ENCODE data around the gene KREMEN2. TPM values are rescaled to one million over a fixed set of nuclear protein-coding genes. Genes with fewer than 3 reads are reported as not detected.

Gene KREMEN2
- total RNA-seq, 1 experiment from 2014 or later: 7.5 TPM

DNA sequence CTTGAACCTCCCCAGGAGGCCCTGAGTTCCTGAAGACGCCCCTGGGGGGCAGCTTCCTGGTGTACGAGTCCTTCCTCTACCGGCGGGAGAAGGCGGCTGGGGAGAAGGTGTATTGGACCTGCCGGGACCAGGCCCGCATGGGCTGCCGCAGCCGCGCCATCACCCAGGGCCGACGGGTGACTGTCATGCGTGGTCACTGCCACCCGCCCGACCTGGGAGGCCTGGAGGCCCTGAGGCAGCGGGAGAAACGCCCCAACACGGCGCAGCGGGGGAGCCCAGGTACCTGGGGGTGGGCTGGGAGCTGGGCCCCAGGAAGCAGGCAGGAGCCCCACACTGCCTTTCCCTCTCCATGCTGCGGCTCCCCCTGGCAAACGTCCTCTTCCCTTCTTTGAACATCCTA lies 30.4 kb upstream of the KREMEN2 start:
- TF ChIP-seq EMX1 (CRISPR knock-in tag; IDR thresholded peaks at IDR 0.05): no peak
- TF ChIP-seq, protein P1, sequence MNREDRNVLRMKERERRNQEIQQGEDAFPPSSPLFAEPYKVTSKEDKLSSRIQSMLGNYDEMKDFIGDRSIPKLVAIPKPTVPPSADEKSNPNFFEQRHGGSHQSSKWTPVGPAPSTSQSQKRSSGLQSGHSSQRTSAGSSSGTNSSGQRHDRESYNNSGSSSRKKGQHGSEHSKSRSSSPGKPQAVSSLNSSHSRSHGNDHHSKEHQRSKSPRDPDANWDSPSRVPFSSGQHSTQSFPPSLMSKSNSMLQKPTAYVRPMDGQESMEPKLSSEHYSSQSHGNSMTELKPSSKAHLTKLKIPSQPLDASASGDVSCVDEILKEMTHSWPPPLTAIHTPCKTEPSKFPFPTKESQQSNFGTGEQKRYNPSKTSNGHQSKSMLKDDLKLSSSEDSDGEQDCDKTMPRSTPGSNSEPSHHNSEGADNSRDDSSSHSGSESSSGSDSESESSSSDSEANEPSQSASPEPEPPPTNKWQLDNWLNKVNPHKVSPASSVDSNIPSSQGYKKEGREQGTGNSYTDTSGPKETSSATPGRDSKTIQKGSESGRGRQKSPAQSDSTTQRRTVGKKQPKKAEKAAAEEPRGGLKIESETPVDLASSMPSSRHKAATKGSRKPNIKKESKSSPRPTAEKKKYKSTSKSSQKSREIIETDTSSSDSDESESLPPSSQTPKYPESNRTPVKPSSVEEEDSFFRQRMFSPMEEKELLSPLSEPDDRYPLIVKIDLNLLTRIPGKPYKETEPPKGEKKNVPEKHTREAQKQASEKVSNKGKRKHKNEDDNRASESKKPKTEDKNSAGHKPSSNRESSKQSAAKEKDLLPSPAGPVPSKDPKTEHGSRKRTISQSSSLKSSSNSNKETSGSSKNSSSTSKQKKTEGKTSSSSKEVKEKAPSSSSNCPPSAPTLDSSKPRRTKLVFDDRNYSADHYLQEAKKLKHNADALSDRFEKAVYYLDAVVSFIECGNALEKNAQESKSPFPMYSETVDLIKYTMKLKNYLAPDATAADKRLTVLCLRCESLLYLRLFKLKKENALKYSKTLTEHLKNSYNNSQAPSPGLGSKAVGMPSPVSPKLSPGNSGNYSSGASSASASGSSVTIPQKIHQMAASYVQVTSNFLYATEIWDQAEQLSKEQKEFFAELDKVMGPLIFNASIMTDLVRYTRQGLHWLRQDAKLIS (CRISPR knock-in tag; IDR thresholded peaks at IDR 0.05; ENCODE audit: borderline replicate concordance): no peak
- TF ChIP-seq FOXJ3 (CRISPR knock-in tag; IDR thresholded peaks at IDR 0.05; ENCODE audit: borderline replicate concordance): no peak
- no peak for TF ChIP-seq PRRX2 (CRISPR knock-in tag; IDR thresholded peaks at IDR 0.05)
- no peak for TF ChIP-seq NFATC4 (CRISPR knock-in tag; IDR thresholded peaks at IDR 0.05)
- TF ChIP-seq, protein P2, sequence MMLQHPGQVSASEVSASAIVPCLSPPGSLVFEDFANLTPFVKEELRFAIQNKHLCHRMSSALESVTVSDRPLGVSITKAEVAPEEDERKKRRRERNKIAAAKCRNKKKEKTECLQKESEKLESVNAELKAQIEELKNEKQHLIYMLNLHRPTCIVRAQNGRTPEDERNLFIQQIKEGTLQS (CRISPR knock-in tag; conservative IDR thresholded peaks at IDR 0.05): no peak
- TF ChIP-seq, protein P3, sequence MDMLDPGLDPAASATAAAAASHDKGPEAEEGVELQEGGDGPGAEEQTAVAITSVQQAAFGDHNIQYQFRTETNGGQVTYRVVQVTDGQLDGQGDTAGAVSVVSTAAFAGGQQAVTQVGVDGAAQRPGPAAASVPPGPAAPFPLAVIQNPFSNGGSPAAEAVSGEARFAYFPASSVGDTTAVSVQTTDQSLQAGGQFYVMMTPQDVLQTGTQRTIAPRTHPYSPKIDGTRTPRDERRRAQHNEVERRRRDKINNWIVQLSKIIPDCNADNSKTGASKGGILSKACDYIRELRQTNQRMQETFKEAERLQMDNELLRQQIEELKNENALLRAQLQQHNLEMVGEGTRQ (CRISPR knock-in tag; IDR thresholded peaks at IDR 0.05): no peak
- no peak for TF ChIP-seq KAT7 (CRISPR knock-in tag; IDR thresholded peaks at IDR 0.05; ENCODE audit: borderline replicate concordance)
- TF ChIP-seq, protein P4, sequence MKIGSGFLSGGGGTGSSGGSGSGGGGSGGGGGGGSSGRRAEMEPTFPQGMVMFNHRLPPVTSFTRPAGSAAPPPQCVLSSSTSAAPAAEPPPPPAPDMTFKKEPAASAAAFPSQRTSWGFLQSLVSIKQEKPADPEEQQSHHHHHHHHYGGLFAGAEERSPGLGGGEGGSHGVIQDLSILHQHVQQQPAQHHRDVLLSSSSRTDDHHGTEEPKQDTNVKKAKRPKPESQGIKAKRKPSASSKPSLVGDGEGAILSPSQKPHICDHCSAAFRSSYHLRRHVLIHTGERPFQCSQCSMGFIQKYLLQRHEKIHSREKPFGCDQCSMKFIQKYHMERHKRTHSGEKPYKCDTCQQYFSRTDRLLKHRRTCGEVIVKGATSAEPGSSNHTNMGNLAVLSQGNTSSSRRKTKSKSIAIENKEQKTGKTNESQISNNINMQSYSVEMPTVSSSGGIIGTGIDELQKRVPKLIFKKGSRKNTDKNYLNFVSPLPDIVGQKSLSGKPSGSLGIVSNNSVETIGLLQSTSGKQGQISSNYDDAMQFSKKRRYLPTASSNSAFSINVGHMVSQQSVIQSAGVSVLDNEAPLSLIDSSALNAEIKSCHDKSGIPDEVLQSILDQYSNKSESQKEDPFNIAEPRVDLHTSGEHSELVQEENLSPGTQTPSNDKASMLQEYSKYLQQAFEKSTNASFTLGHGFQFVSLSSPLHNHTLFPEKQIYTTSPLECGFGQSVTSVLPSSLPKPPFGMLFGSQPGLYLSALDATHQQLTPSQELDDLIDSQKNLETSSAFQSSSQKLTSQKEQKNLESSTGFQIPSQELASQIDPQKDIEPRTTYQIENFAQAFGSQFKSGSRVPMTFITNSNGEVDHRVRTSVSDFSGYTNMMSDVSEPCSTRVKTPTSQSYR (CRISPR knock-in tag; IDR thresholded peaks at IDR 0.05): no peak
- no peak for TF ChIP-seq GABPB1 (CRISPR knock-in tag; IDR thresholded peaks at IDR 0.05)
- no peak for TF ChIP-seq ZBTB21 (CRISPR knock-in tag; IDR thresholded peaks at IDR 0.05; ENCODE audit: borderline replicate concordance)
- TF ChIP-seq, protein P5, sequence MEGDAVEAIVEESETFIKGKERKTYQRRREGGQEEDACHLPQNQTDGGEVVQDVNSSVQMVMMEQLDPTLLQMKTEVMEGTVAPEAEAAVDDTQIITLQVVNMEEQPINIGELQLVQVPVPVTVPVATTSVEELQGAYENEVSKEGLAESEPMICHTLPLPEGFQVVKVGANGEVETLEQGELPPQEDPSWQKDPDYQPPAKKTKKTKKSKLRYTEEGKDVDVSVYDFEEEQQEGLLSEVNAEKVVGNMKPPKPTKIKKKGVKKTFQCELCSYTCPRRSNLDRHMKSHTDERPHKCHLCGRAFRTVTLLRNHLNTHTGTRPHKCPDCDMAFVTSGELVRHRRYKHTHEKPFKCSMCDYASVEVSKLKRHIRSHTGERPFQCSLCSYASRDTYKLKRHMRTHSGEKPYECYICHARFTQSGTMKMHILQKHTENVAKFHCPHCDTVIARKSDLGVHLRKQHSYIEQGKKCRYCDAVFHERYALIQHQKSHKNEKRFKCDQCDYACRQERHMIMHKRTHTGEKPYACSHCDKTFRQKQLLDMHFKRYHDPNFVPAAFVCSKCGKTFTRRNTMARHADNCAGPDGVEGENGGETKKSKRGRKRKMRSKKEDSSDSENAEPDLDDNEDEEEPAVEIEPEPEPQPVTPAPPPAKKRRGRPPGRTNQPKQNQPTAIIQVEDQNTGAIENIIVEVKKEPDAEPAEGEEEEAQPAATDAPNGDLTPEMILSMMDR (IDR thresholded peaks at IDR 0.05): no peak
- TF ChIP-seq SMAD4 (CRISPR knock-in tag; IDR thresholded peaks at IDR 0.05): no peak
- no peak for TF ChIP-seq ZNF263 (CRISPR knock-in tag; IDR thresholded peaks at IDR 0.05; ENCODE audit: low read depth)
- TF ChIP-seq GTF2I (CRISPR knock-in tag; conservative IDR thresholded peaks at IDR 0.05): no peak
- TF ChIP-seq, protein P6, sequence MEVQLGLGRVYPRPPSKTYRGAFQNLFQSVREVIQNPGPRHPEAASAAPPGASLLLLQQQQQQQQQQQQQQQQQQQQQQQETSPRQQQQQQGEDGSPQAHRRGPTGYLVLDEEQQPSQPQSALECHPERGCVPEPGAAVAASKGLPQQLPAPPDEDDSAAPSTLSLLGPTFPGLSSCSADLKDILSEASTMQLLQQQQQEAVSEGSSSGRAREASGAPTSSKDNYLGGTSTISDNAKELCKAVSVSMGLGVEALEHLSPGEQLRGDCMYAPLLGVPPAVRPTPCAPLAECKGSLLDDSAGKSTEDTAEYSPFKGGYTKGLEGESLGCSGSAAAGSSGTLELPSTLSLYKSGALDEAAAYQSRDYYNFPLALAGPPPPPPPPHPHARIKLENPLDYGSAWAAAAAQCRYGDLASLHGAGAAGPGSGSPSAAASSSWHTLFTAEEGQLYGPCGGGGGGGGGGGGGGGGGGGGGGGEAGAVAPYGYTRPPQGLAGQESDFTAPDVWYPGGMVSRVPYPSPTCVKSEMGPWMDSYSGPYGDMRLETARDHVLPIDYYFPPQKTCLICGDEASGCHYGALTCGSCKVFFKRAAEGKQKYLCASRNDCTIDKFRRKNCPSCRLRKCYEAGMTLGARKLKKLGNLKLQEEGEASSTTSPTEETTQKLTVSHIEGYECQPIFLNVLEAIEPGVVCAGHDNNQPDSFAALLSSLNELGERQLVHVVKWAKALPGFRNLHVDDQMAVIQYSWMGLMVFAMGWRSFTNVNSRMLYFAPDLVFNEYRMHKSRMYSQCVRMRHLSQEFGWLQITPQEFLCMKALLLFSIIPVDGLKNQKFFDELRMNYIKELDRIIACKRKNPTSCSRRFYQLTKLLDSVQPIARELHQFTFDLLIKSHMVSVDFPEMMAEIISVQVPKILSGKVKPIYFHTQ (CRISPR knock-in tag; IDR thresholded peaks at IDR 0.05): no peak
- TF ChIP-seq, protein P7, sequence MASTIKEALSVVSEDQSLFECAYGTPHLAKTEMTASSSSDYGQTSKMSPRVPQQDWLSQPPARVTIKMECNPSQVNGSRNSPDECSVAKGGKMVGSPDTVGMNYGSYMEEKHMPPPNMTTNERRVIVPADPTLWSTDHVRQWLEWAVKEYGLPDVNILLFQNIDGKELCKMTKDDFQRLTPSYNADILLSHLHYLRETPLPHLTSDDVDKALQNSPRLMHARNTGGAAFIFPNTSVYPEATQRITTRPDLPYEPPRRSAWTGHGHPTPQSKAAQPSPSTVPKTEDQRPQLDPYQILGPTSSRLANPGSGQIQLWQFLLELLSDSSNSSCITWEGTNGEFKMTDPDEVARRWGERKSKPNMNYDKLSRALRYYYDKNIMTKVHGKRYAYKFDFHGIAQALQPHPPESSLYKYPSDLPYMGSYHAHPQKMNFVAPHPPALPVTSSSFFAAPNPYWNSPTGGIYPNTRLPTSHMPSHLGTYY (CRISPR knock-in tag; IDR thresholded peaks at IDR 0.05): no peak
- Mint-ChIP-seq H3K36me3 (no peaks in the 10 kb centered on the region; the same call in 1 of the 2 replicates), H3K27me3 (ENCODE audit: low read depth) (no peaks in the 10 kb centered on the region), H3K4me3 (no peak overlapping the region), H3K4me1 (peaks cover 5% of the 10 kb centered on the region), H3K9me3 (no peaks in the 10 kb centered on the region), H3K27ac (no peak overlapping the region)
- DNase-seq (ENCODE audit: low spot score): no peak
- ATAC-seq: no peak
- POLR2A ChIA-PET: no interaction called here
- CTCF ChIA-PET: interaction anchor here (1.1 kb wide), 1 partner anchor 125 kb away, joined by 3 read pairs; no protein-coding TSS in a partner anchor
